GM08714 (cell line): ENCODE data around the gene UCP3.

ENCODE experiments used
- H3K4me3 ChIP-seq: fragments of 200-500 bp; sonication (Bioruptor generic); 2 replicates; pipeline ENCODE4 v1.5.1; 2014; ENCODE audit warnings: mild to moderate bottlenecking, low read length, inconsistent platforms
- ZNF274 ChIP-seq: IDR thresholded peaks from 2 replicates; pipeline ENCODE4 v1.6.1; 2012; ENCODE audit warnings: mild to moderate bottlenecking, low read depth, low read length

Gene UCP3

DNA sequence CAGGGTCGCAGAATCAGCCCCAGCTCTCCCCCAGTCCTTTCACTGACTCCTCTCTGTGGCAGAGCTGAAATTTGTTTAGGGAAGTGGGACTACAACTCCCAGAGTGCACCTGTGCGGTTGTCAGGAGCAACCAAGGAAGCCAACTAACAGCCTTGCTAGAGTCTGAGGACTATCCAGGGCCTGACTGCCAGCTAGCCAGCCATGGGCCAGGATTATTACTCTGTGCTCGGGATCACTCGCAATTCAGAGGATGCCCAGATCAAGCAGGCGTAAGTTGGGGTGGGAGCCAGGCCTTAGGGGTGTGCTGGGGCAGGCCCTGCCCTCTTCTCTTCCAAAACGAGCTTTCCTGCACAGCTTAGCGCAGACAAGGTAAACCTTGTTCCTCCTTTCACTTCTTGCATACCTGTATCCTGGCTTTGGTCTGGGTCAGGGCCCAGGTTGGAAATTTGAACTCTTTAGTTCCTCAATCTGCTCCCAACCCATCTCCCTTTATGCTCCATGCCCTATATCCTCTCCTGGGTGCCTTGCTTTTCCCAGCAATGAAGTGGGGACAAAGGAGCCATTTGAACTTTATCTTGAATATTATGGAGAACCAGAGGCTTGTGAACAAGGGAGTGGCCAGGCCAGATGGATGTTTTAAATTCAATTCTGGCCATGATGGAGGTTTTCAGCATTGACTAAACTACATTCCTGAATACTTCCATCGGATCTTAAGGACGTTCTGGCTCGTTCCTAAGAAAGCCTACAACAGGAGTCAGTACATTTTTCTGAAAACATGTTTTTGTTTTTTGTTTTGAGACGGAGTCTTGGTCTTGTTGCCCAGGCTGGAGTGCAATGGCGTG, 57.8 kb downstream of the UCP3 start, which contains the start of gene DNAJB13:
Gene DNAJB13, plus strand, starts transcription at position 158 of the 842 bp plus-strand sequence. Its CDS starts 44 bp downstream, at position 202.
- H3K4me3 ChIP-seq, result no peak within 1 kb of the TSS
- no peak for TF ChIP-seq ZNF274
